Tibial nerve (tissue), 4 donors: ENCODE measurements around the gene MFRP.

Experiments used
- EP300 ChIP-seq, 2 donors: sonication (generic); formaldehyde crosslinking; IDR thresholded peaks; one replicate each; pipeline ENCODE4 v1.6.1; 2017; ENCODE audit warnings: antibody characterized with exemption in 2 of 2, mild to moderate bottlenecking in 1 of 2
- TF ChIP-seq, protein P1 (sequence below), 5 experiments: fragments of 200-600 bp in 3 of 5; fragments of 450-650 bp in 2 of 5; sonication (generic) in 3 of 5; IDR thresholded peaks; one replicate each; pipeline ENCODE4 v1.5.1; 2016 to 2019; ENCODE audit warnings: antibody characterized with exemption in 5 of 5, mild to moderate bottlenecking in 3 of 5, moderate library complexity in 2 of 5

GRCh38 chr11:119370486-119371046, 24.1 kb upstream of the MFRP start:
- TF ChIP-seq EP300 (IDR thresholded peaks at IDR 0.05), result peak in 1 of 2 donors; percentile 47
- TF ChIP-seq, protein P1, sequence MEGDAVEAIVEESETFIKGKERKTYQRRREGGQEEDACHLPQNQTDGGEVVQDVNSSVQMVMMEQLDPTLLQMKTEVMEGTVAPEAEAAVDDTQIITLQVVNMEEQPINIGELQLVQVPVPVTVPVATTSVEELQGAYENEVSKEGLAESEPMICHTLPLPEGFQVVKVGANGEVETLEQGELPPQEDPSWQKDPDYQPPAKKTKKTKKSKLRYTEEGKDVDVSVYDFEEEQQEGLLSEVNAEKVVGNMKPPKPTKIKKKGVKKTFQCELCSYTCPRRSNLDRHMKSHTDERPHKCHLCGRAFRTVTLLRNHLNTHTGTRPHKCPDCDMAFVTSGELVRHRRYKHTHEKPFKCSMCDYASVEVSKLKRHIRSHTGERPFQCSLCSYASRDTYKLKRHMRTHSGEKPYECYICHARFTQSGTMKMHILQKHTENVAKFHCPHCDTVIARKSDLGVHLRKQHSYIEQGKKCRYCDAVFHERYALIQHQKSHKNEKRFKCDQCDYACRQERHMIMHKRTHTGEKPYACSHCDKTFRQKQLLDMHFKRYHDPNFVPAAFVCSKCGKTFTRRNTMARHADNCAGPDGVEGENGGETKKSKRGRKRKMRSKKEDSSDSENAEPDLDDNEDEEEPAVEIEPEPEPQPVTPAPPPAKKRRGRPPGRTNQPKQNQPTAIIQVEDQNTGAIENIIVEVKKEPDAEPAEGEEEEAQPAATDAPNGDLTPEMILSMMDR (IDR thresholded peaks at IDR 0.05), result no peak
